ENCODE measurements around the gene TVP23C. TPM values are rescaled to one million over a fixed set of nuclear protein-coding genes. Genes with fewer than 3 reads are reported as not detected.
A peak's percentile ranks its signal among the peaks of the same experiment; 100 is the strongest.

TVP23C gene
- total RNA-seq, 1 donor from 2014 or later = 9.2 TPM

DNA sequence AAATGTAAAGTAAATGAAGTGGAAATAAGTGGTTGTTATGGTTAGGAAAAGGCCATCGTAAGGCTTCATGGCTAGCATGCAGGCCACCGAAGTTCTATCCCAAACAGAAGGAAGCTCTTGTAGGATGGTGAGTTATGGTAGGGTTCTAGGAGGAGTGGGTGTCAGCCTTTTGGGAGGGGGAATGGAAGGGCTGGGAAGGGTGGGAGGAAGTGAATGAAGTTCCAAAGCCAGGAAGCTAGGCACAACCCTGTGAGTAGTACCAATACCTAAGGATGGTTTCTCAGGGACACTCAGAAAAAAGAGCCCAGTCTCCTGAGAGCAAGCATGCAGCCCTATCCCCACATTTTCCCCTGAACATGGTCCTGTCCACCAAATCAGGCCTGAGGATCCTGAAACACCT is 59.6 kb downstream of the TVP23C start:
- DNase-seq (ENCODE audit: low read depth, low spot score) = no peak
- TF ChIP-seq, protein P1, sequence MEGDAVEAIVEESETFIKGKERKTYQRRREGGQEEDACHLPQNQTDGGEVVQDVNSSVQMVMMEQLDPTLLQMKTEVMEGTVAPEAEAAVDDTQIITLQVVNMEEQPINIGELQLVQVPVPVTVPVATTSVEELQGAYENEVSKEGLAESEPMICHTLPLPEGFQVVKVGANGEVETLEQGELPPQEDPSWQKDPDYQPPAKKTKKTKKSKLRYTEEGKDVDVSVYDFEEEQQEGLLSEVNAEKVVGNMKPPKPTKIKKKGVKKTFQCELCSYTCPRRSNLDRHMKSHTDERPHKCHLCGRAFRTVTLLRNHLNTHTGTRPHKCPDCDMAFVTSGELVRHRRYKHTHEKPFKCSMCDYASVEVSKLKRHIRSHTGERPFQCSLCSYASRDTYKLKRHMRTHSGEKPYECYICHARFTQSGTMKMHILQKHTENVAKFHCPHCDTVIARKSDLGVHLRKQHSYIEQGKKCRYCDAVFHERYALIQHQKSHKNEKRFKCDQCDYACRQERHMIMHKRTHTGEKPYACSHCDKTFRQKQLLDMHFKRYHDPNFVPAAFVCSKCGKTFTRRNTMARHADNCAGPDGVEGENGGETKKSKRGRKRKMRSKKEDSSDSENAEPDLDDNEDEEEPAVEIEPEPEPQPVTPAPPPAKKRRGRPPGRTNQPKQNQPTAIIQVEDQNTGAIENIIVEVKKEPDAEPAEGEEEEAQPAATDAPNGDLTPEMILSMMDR (conservative IDR thresholded peaks at IDR 0.05) = no peak
- Mint-ChIP-seq H3K27me3 (ENCODE audit: low read depth) (no peaks in the 10 kb centered on the region), H3K9me3 (no peaks in the 10 kb centered on the region), H3K36me3 (ENCODE audit: low read depth) (peaks cover 22% of the 10 kb centered on the region), H3K4me3 (no peak overlapping the region), H3K27ac (ENCODE audit: unreplicated experiment) (no peak overlapping the region), H3K4me1 (peaks cover 14% of the 10 kb centered on the region)

DNA sequence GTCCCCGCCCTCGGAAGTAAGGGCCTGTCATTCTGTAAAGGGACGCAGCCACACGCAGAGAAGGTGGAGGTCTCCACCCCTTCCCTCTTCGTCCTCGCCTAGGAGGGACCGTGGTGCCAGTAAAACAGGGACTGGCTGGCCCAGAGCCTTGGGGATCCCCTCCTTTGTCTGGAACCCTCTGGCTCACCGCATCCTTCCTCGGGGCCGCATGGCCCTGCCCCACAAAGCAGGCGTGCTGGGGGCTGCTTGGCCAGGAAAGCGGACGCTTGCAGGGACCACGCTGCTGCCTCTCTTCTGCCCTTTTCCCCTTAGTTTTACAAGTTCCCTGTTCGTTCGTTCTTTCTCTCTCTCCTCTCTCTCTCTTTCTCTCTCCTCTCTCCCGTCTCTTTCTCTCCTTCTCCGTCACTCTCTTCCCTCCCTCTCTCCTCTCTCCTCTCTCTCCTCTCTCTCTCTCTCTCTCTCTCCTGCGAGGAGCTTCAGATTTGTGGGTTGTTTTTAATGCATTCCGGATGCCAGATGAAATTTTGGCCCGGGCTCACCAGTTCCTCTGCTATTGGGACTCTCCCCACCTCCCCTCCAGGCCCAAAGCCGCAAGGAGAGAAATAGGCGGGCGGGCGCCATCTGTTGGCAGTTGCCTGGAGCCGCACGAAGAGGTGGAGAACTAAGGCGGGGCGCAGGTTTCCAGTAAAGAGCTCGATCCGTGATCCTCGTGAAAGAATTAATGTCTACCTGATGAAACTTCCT is 60.7 kb downstream of the TVP23C start:
- H3K4me3 Mint-ChIP-seq = no peak overlapping the region
- H3K27me3 Mint-ChIP-seq (ENCODE audit: low read depth) = no peaks in the 10 kb centered on the region
- peaks cover 14% of the 10 kb centered on the region for H3K4me1 Mint-ChIP-seq
- H3K36me3 Mint-ChIP-seq (ENCODE audit: low read depth) = peaks cover 21% of the 10 kb centered on the region
- TF ChIP-seq, protein P1 (conservative IDR thresholded peaks at IDR 0.05) = peak; percentile 86
- H3K9me3 Mint-ChIP-seq = no peaks in the 10 kb centered on the region
- peak overlapping the region; percentile 87 for H3K27ac Mint-ChIP-seq (ENCODE audit: unreplicated experiment)
- peak; percentile 84 for DNase-seq (ENCODE audit: low read depth, low spot score)

DNA sequence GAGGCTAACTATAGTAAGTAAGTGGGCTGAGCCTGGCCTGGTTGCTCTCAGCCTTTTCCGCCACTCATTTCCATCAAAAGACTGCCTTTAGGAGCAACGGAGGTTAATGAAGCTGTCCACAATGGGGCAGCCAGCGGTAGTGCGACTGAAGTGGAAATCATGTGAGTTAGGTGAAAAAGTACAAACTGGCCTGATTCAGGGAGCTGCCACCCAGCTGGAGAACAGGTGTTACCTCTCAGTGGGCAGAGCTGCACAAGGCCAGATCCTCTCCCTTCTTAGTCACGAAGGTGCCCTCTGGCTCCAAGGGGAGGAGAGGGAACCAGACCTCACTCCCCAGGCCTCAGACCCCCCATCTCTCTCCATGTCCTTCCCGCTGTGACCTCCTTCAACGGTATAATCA is 61.5 kb downstream of the TVP23C start:
- Mint-ChIP-seq H3K9me3 (no peaks in the 10 kb centered on the region), H3K4me1 (peaks cover 14% of the 10 kb centered on the region), H3K36me3 (ENCODE audit: low read depth) (peaks cover 18% of the 10 kb centered on the region), H3K27me3 (ENCODE audit: low read depth) (no peaks in the 10 kb centered on the region), H3K27ac (ENCODE audit: unreplicated experiment) (no peak overlapping the region), H3K4me3 (no peak overlapping the region)
- no peak for DNase-seq (ENCODE audit: low read depth, low spot score)
- TF ChIP-seq, protein P1 (conservative IDR thresholded peaks at IDR 0.05) = no peak

DNA sequence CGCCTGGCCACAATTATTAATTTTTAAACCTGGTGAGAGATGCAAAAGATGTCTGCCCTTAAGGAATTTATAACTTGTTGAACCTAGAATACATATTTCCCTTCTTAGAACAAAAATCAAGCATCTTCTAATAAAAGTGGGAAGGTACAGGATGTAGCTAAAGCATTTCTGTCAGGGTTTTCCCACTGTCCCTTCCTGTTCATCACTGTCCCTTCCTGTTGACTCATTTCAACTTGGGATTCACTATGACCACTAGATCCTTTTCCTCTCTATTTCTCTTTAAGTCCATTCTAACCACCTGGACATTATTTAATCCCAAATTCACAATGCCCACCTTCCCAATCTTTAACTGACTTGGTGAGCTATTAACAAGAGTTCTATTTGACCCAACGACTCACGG is 62.0 kb downstream of the TVP23C start:
- Mint-ChIP-seq H3K27me3 (ENCODE audit: low read depth) (no peaks in the 10 kb centered on the region), H3K4me3 (no peak overlapping the region), H3K27ac (ENCODE audit: unreplicated experiment) (no peak overlapping the region), H3K9me3 (no peaks in the 10 kb centered on the region), H3K36me3 (ENCODE audit: low read depth) (peaks cover 13% of the 10 kb centered on the region), H3K4me1 (peaks cover 14% of the 10 kb centered on the region)
- no peak for DNase-seq (ENCODE audit: low read depth, low spot score)
- TF ChIP-seq, protein P1 (conservative IDR thresholded peaks at IDR 0.05) = no peak

DNA sequence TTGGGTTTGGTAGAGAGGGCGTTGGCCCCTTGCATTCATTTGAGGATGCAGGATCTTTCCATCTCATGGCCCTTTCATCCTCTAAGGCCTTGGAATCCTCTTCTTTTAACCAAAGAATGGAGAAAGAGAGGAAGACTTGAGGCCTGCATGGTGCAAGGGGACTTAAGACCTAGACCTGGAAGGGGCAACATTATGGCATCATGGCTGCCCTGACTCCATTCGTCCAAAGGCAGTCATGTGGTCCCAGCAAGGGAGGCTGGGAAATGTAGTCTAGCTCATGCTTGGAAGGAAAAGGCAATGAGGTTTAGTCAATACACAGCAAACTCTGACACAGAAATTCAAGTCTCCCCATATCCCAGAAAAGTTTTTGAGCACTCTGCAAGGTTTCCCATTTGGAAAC is 65.2 kb downstream of the TVP23C start:
- TF ChIP-seq, protein P1 (conservative IDR thresholded peaks at IDR 0.05) = no peak
- H3K4me1 Mint-ChIP-seq = peaks cover 27% of the 10 kb centered on the region
- no peak overlapping the region for H3K4me3 Mint-ChIP-seq
- H3K27me3 Mint-ChIP-seq (ENCODE audit: low read depth) = no peaks in the 10 kb centered on the region
- H3K27ac Mint-ChIP-seq (ENCODE audit: unreplicated experiment) = no peak overlapping the region
- no peak for DNase-seq (ENCODE audit: low read depth, low spot score)
- H3K9me3 Mint-ChIP-seq = no peaks in the 10 kb centered on the region
- H3K36me3 Mint-ChIP-seq (ENCODE audit: low read depth) = peaks cover 23% of the 10 kb centered on the region
